K562 (cell line): ENCODE data around the gene SLC25A11. TPM values are rescaled to one million over a fixed set of nuclear protein-coding genes. Genes with fewer than 3 reads are reported as not detected.

Experiments used
- ATAC-seq: fragments of 200-7000 bp; cut with Tn5 transposase; 3 replicates; pipeline ENCODE4 v1.9.1; 2020; ENCODE audit warnings: moderate library complexity
- BruUV-seq: library from RNA; stranded (reverse); fragments of 400-500 nt; replicated peaks from 2 replicates; lab custom pipeline; 2021; lab: Mats Ljungman, UMichigan
- CTCF ChIA-PET: fragments of 300-600 bp; formaldehyde crosslinking; extraction: SDS; loops from one replicate; lab custom pipeline; 2021; ENCODE audit warnings: low intra/inter-chr PET ratio; lab: Yijun Ruan, JAX
- POLR2A ChIA-PET: fragments of 300-600, 350-650 bp; sonication (Branson Sonifier 250); formaldehyde crosslinking; extraction: SDS; loops from one replicate; lab custom pipeline; 2021; ENCODE audit warnings: antibody characterized with exemption, inconsistent platforms; lab: Yijun Ruan, JAX
- DNase-seq, 4 experiments: peaks; one replicate each; pipeline versions ENCODE4 v3.0.0 to v3.0.0-alpha.2; 2011 to 2018; ENCODE audit warnings: low spot score in 3 of 4, mixed read lengths in 3 of 4; ENCODE audit errors: extremely low read depth in 1 of 4
- FAIRE-seq: peaks from 2 replicates; lab custom pipeline; 2011; peaks lifted over from hg19 to GRCh38; lab: Jason Lieb, UNC
- H2AFZ ChIP-seq: 2 replicates; pipeline ENCODE4 v1.6.0; 2011; ENCODE audit warnings: low read depth, low read length, control low read depth, inconsistent platforms
- H3K27ac ChIP-seq: fragments of 200-600 bp; 3 replicates; pipeline ENCODE4 v1.8.0; 2011; ENCODE audit warnings: low read depth, mild to moderate bottlenecking, control low read depth, inconsistent platforms, low read length, moderate library complexity, mixed read lengths; ENCODE audit errors: extremely low read depth
- H3K27me3 ChIP-seq, 2 experiments: fragments of 300-600 bp in 1 of 2; 2 replicates in 1 of 2; 3 replicates in 1 of 2; pipeline versions ENCODE4 v1.6.0 to v1.8.0; 2011; ENCODE audit warnings: inconsistent platforms in 2 of 2, low read length in 2 of 2, mild to moderate bottlenecking in 1 of 2, mixed read lengths in 1 of 2, moderate library complexity in 1 of 2; ENCODE audit not compliant: control insufficient read depth in 2 of 2, insufficient read depth in 2 of 2
- H3K36me3 ChIP-seq: fragments of 300-600 bp; 3 replicates; pipeline ENCODE4 v1.8.0; 2011; ENCODE audit warnings: mild to moderate bottlenecking, low read length, inconsistent platforms; ENCODE audit not compliant: control insufficient read depth, insufficient read depth
- H3K4me1 ChIP-seq, 2 experiments: fragments of 200-600 bp in 1 of 2; replicated peaks in 1 of 2; 2 replicates in 1 of 2; 3 replicates in 1 of 2; pipeline versions ENCODE4 v1.5.1 to v1.8.0; 2011; ENCODE audit warnings: inconsistent platforms in 2 of 2, low read length in 2 of 2, mild to moderate bottlenecking in 1 of 2, mixed read lengths in 1 of 2, moderate library complexity in 1 of 2; ENCODE audit not compliant: control insufficient read depth in 2 of 2, insufficient read depth in 2 of 2
- H3K4me2 ChIP-seq: 2 replicates; pipeline ENCODE4 v1.6.1; 2011; ENCODE audit warnings: low read length, control low read depth, inconsistent platforms, mixed read lengths; ENCODE audit not compliant: insufficient read depth
- H3K4me3 ChIP-seq: fragments of 200-600 bp; sonication (generic), shearing (Covaris generic); 2 replicates; pipeline ENCODE4 v1.5.1; 2016; ENCODE audit warnings: control low read depth, inconsistent platforms
- H3K79me2 ChIP-seq: fragments of 200-600 bp; 3 replicates; pipeline ENCODE4 v1.8.0; 2011; ENCODE audit warnings: low read length, inconsistent platforms; ENCODE audit not compliant: control insufficient read depth, insufficient read depth
- H3K9ac ChIP-seq, 2 experiments: 2 replicates each; pipeline versions ENCODE4 v1.6.0 to v1.6.1; 2011; ENCODE audit warnings: low read depth in 2 of 2, low read length in 2 of 2, control low read depth in 1 of 2, inconsistent platforms in 1 of 2, mild to moderate bottlenecking in 1 of 2, mixed read lengths in 1 of 2; ENCODE audit not compliant: insufficient read depth in 1 of 2
- H3K9me1 ChIP-seq: one replicate; pipeline ENCODE4 v1.6.0; 2011; ENCODE audit warnings: inconsistent platforms, mild to moderate bottlenecking, low read length, moderate library complexity; ENCODE audit not compliant: control insufficient read depth, insufficient read depth
- H3K9me3 ChIP-seq: replicated peaks from 2 replicates; pipeline ENCODE4 v1.5.1; 2011; ENCODE audit warnings: low read depth, low read length, inconsistent platforms; ENCODE audit not compliant: control insufficient read depth, insufficient read depth
- H4K20me1 ChIP-seq: replicated peaks from 2 replicates; pipeline ENCODE4 v1.6.1; 2011; ENCODE audit warnings: low read length, inconsistent platforms, mixed read lengths; ENCODE audit not compliant: control insufficient read depth, insufficient read depth
- GATAD2B ChIP-seq: fragments of 450-650 bp; IDR thresholded peaks from 2 replicates; pipeline ENCODE4 v1.6.1; 2017; ENCODE audit warnings: mild to moderate bottlenecking, borderline replicate concordance
- POLR3A ChIP-seq: IDR thresholded peaks from 2 replicates; pipeline ENCODE4 v1.6.1; 2011; ENCODE audit warnings: borderline replicate concordance, mild to moderate bottlenecking, moderate library complexity; ENCODE audit not compliant: insufficient read length, insufficient read depth; ENCODE audit errors: extremely low read depth
- SP2 ChIP-seq: IDR thresholded peaks from 2 replicates; pipeline ENCODE4 v1.6.1; 2011; ENCODE audit warnings: mild to moderate bottlenecking, low read depth, low read length, moderate library complexity; ENCODE audit not compliant: poor library complexity, severe bottlenecking; ENCODE audit errors: extremely low read depth
- WGBS: fragments of 100-300 bp; shearing (Covaris generic); methylation state at CpG from one replicate; pipeline ENCODE4 v1.1.6; 2016; ENCODE audit warnings: low coverage, mixed read lengths; ENCODE audit not compliant: insufficient coverage; ENCODE audit errors: missing lambda C conversion rate; 5-methylcytosine and 5-hydroxymethylcytosine counted together
- in situ Hi-C: fragments of 300-500 bp; cut with MboI; formaldehyde crosslinking; loops from 4 replicates; pipeline ENCODE4 v1.15.0; 2018; ENCODE audit warnings: inconsistent platforms, mixed read lengths
- intact Hi-C: fragments of 100-400 bp; cut with micrococcal nuclease; formaldehyde crosslinking; loops from 2 replicates; pipeline ENCODE4 v1.14.2; 2022
- polyA plus RNA-seq, 8 experiments: library from polyadenylated mRNA; depleted of rRNA in 4 of 8; stranded (reverse) in 5 of 8; unstranded in 3 of 8; fragments of >200 nt; fragmentation: Nextera tagmentation in 2 of 8; fragmentation: Illumina TruSeq in 1 of 8; extraction: Ambion mirVana in 2 of 8; extraction: Trizol in 1 of 8; gene quantifications; 2 replicates each; pipeline versions ENCODE4 v1.2.1 to v1.2.3, GENCODE V29; 2011 to 2014; ENCODE audit warnings: inconsistent platforms in 1 of 8, missing spikeins in 1 of 8
- total RNA-seq, 7 experiments: library from RNA; depleted of rRNA in 6 of 7; stranded (reverse); fragments of >200 nt in 6 of 7; fragmentation: Illumina TruSeq in 2 of 7; extraction: Trizol in 2 of 7; gene quantifications; 2 replicates each; pipeline versions ENCODE4 v1.2.1 to v1.2.3, GENCODE V29; 2011 to 2021; ENCODE audit warnings: low replicate concordance in 1 of 7
- TF ChIP-seq, protein P1 (sequence below): sonication (generic); formaldehyde crosslinking; IDR thresholded peaks from 2 replicates; pipeline ENCODE4 v1.8.1; 2022; ENCODE audit warnings: missing genetic modification reagents
- TF ChIP-seq, protein P2 (sequence below): fragments of 450-650 bp; conservative IDR thresholded peaks from 2 replicates; pipeline ENCODE4 v1.6.1; 2016; ENCODE audit warnings: missing genetic modification characterization, low read depth, mild to moderate bottlenecking, missing compliant biosample characterization, moderate library complexity

Gene SLC25A11
- total and polyA plus RNA-seq, 9 of the 15 experiments (the other 6 are each of a cell fraction or from before 2014, with no cell fraction given), result 3.1 to 56.7 (median 32.9) TPM

DNA sequence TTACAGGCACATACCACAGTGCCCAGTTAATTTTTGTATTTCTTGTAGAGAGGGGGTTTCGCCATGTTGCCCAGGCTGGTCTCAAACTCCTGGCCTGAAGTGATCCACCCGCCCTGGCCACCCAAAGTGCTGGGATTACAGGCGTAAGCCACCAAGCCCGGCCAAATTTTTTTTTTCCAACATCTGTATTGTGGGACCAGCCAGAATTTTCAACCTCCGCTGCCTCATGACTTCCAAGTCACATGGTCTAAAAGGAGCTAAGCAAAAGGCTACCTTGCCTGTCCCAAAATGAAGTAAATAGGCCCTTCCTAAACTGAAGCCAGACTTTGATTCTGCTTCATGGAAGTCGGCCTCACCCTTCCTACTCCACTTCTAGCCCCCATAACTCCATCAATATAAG lies 32.0 kb upstream of the SLC25A11 start (continued):
- no peak for TF ChIP-seq GATAD2B
- TF ChIP-seq, all 486 proteins: peak for 0

DNA sequence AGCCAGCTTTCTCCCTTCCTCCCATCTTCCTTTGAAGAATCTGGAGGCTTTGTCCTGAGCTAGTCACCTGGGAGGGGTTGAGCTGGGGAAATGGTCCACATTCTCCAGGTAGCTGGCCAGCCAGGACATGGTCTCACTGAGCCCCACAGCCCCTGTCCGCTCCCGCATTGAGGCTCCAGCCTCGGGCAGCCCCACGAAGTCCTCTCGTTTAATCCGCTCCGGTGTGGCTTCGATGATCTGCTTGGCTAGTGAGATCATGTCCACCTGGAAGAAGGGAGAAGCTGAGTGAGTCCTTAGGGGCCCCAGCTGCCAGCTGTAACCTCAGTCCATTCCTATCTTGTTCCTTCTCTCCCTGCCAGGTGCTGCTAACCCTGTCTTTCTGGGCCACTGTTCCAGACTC lies 30.4 kb upstream of the SLC25A11 start:
- Histone ChIP-seq H3K4me3 (no peak overlapping the region), H3K4me2 (no peak overlapping the region)

More for the DNA sequence above, 30.4 kb upstream of the SLC25A11 start:
- ChIA-PET CTCF (no interaction called here), POLR2A (interaction anchor here (0.9 to 1.4 kb wide), 2 partner anchors 9 to 61 kb away, joined by 3 to 8 read pairs; no protein-coding TSS in a partner anchor)
- Histone ChIP-seq H4K20me1 (no peaks in the 10 kb centered on the region), H3K27ac (peak overlapping the region; percentile 95; the same call in 1 of the 3 replicates), H3K4me1 (peaks cover 23 to 26% of the 10 kb centered on the region in 2 experiments), H3K9me3 (no peaks in the 10 kb centered on the region), H3K79me2 (peaks cover 25% of the 10 kb centered on the region), H2AFZ (no peak overlapping the region), H3K9me1 (no peaks in the 10 kb centered on the region), H3K36me3 (peaks cover 65% of the 10 kb centered on the region; the same call in 2 of the 3 replicates), H3K27me3 (no peaks in the 10 kb centered on the region), H3K9ac (no peak overlapping the region)
- 93% methylated on average over 5 of the region's 8 CpGs for WGBS
- intact Hi-C loops (no loop called here), in situ Hi-C loops (no loop called here)
- FAIRE-seq (no peak), DNase-seq (no peak), ATAC-seq (no peak)
- no TSS peak for BruUV-seq
- TF ChIP-seq POLR3A, result no peak
- TF ChIP-seq, protein P1, sequence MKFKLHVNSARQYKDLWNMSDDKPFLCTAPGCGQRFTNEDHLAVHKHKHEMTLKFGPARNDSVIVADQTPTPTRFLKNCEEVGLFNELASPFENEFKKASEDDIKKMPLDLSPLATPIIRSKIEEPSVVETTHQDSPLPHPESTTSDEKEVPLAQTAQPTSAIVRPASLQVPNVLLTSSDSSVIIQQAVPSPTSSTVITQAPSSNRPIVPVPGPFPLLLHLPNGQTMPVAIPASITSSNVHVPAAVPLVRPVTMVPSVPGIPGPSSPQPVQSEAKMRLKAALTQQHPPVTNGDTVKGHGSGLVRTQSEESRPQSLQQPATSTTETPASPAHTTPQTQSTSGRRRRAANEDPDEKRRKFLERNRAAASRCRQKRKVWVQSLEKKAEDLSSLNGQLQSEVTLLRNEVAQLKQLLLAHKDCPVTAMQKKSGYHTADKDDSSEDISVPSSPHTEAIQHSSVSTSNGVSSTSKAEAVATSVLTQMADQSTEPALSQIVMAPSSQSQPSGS (CRISPR knock-in tag), result no peak
- TF ChIP-seq SP2, result no peak
- TF ChIP-seq, protein P2, sequence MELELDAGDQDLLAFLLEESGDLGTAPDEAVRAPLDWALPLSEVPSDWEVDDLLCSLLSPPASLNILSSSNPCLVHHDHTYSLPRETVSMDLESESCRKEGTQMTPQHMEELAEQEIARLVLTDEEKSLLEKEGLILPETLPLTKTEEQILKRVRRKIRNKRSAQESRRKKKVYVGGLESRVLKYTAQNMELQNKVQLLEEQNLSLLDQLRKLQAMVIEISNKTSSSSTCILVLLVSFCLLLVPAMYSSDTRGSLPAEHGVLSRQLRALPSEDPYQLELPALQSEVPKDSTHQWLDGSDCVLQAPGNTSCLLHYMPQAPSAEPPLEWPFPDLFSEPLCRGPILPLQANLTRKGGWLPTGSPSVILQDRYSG (tag), result no peak
